B cell (primary cell): ENCODE data around the gene TBX21. TPM values are rescaled to one million over a fixed set of nuclear protein-coding genes. Genes with fewer than 3 reads are reported as not detected.

Source experiments
- ATAC-seq: fragments of 200-7000 bp; cut with Tn5 transposase; one replicate; pipeline ENCODE4 v1.10.0; 2021; ENCODE audit warnings: low read depth, mild to moderate bottlenecking, moderate number of reproducible peaks, moderate library complexity
- CTCF ChIA-PET: fragments of 350-600 bp; sonication (Branson Sonifier 250); formaldehyde crosslinking; loops from one replicate; lab custom pipeline; 2021; ENCODE audit warnings: antibody characterized with exemption, inconsistent platforms; lab: Charles Lee
- POLR2A ChIA-PET: fragments of 350-600 bp; sonication (Branson Sonifier 250); formaldehyde crosslinking; loops from one replicate; lab custom pipeline; 2021; ENCODE audit warnings: antibody characterized with exemption; lab: Charles Lee
- DNase-seq: peaks from one replicate; pipeline ENCODE4 v3.0.0; 2013
- H2AFZ ChIP-seq: 2 replicates; pipeline ENCODE4 v1.6.1; 2012; ENCODE audit warnings: mild to moderate bottlenecking, low read depth, low read length; ENCODE audit not compliant: insufficient read depth, poor library complexity, severe bottlenecking
- H3K27ac ChIP-seq, 2 donors: 1 replicate in 1 of 2; 2 replicates in 1 of 2; pipeline ENCODE4 v1.5.1; 2012 to 2013; ENCODE audit warnings: low read length in 2 of 2, mild to moderate bottlenecking in 2 of 2, moderate library complexity in 1 of 2
- H3K27me3 ChIP-seq, 4 experiments: fragments of 200-600 bp in 1 of 4; sonication (generic) in 1 of 4; replicated peaks in 1 of 4; 1 replicate in 2 of 4; 2 replicates in 2 of 4; pipeline versions ENCODE4 v1.6.1 to v1.7.0; 2013 to 2016; ENCODE audit warnings: low read length in 3 of 4, mild to moderate bottlenecking in 2 of 4, mixed read lengths in 1 of 4, moderate library complexity in 1 of 4; ENCODE audit not compliant: insufficient read depth in 4 of 4, control insufficient read depth in 3 of 4; ENCODE audit errors: control extremely low read depth in 1 of 4
- H3K36me3 ChIP-seq, 2 experiments: replicated peaks in 1 of 2; 1 replicate in 1 of 2; 2 replicates in 1 of 2; pipeline versions ENCODE4 v1.6.1 to v1.7.1; 2013; ENCODE audit warnings: low read length in 1 of 2; ENCODE audit not compliant: insufficient read depth in 2 of 2, control insufficient read depth in 1 of 2; ENCODE audit errors: control extremely low read depth in 1 of 2, extremely low read depth in 1 of 2
- H3K4me1 ChIP-seq, 2 donors: fragments of 200-600 bp in 1 of 2; sonication (generic) in 1 of 2; 1 replicate in 1 of 2; 2 replicates in 1 of 2; pipeline versions ENCODE4 v1.5.1 to v1.6.1; 2013 to 2017; ENCODE audit warnings: low read length in 2 of 2; ENCODE audit not compliant: control insufficient read depth in 2 of 2, insufficient read depth in 2 of 2
- H3K4me2 ChIP-seq: replicated peaks from 2 replicates; pipeline ENCODE3; 2012; ENCODE audit warnings: mild to moderate bottlenecking, low read depth, low read length; ENCODE audit not compliant: poor library complexity, severe bottlenecking
- H3K4me3 ChIP-seq, 5 experiments: fragments of 200-600 bp in 1 of 5; sonication (generic) in 1 of 5; 1 replicate in 3 of 5; 2 replicates in 2 of 5; pipeline versions ENCODE4 v1.5.1 to v1.7.0; 2011 to 2016; ENCODE audit warnings: low read length in 4 of 5, mild to moderate bottlenecking in 4 of 5, low read depth in 2 of 5, control low read depth in 1 of 5, moderate library complexity in 1 of 5; ENCODE audit not compliant: insufficient read depth in 1 of 5; ENCODE audit errors: control extremely low read depth in 1 of 5, extremely low read depth in 1 of 5
- H3K79me2 ChIP-seq: fragments of 200-600 bp; sonication (generic); one replicate; pipeline ENCODE4 v1.6.0; 2016; ENCODE audit warnings: low read length; ENCODE audit not compliant: control insufficient read depth, insufficient read depth
- H3K9ac ChIP-seq: fragments of 200-600 bp; sonication (generic); 2 replicates; pipeline ENCODE4 v1.6.1; 2017; ENCODE audit warnings: mild to moderate bottlenecking, low read length, moderate library complexity
- H3K9me3 ChIP-seq, 3 donors: one replicate each; pipeline versions ENCODE4 v1.6.1 to v1.7.1; 2013; ENCODE audit warnings: low read length in 2 of 3; ENCODE audit not compliant: control insufficient read depth in 2 of 3, insufficient read depth in 1 of 3; ENCODE audit errors: control extremely low read depth in 1 of 3
- H4K20me1 ChIP-seq: 2 replicates; pipeline ENCODE4 v1.6.0; 2012; ENCODE audit warnings: mild to moderate bottlenecking, low read length; ENCODE audit not compliant: insufficient read depth, control insufficient read depth, poor library complexity, severe bottlenecking
- H3K27ac Mint-ChIP-seq: one replicate; pipeline ENCODE4 v1.8.0; 2021; ENCODE audit warnings: mixed read lengths
- H3K27me3 Mint-ChIP-seq: one replicate; pipeline ENCODE4 v1.8.0; 2021; ENCODE audit warnings: mixed read lengths
- H3K4me1 Mint-ChIP-seq: one replicate; pipeline ENCODE4 v1.8.0; 2021; ENCODE audit warnings: mixed read lengths
- H3K4me3 Mint-ChIP-seq: one replicate; pipeline ENCODE4 v1.8.0; 2021; ENCODE audit warnings: mixed read lengths
- H3K9me3 Mint-ChIP-seq: one replicate; pipeline ENCODE4 v1.8.0; 2022; ENCODE audit warnings: mixed read lengths; ENCODE audit not compliant: insufficient read depth
- CTCF ChIP-seq: fragments of 200-600 bp; IDR thresholded peaks from one replicate; pipeline ENCODE4 v1.8.0; 2022; ENCODE audit warnings: antibody characterized with exemption, mild to moderate bottlenecking
- EZH2 ChIP-seq: IDR thresholded peaks from 2 replicates; pipeline ENCODE4 v1.6.1; 2012; ENCODE audit warnings: borderline replicate concordance, low read depth, mild to moderate bottlenecking, moderate library complexity, low read length; ENCODE audit not compliant: insufficient read depth, poor library complexity, severe bottlenecking
- WGBS: methylation state at CpG from one replicate; pipeline ENCODE4 v1.1.5; 2013; ENCODE audit warnings: missing lambda C conversion rate; ENCODE audit not compliant: insufficient coverage; 5-methylcytosine and 5-hydroxymethylcytosine counted together
- intact Hi-C: fragments of 100-400 bp; cut with micrococcal nuclease; formaldehyde crosslinking; loops from one replicate; pipeline ENCODE4 v1.10.0; 2022
- polyA plus RNA-seq: library from polyadenylated mRNA; depleted of rRNA; stranded (reverse); fragments of >200 nt; gene quantifications from 2 replicates; pipeline ENCODE4 v1.2.3, GENCODE V29; 2012
- total RNA-seq, 2 donors: library from RNA; stranded (reverse); fragments of 120-200 nt in 1 of 2; gene quantifications; 1 replicate in 1 of 2; 2 replicates in 1 of 2; pipeline versions ENCODE4 v1.2.3 to v1.2.4, GENCODE V29; 2013 to 2022

The TBX21 gene
- total and polyA plus RNA-seq, 2 donors (not counting 1 experiment from before 2014, with no cell fraction given): 10.8 TPM

GRCh38 chr17:47730681-47731080, 2.4 kb upstream of the TBX21 start:
- Histone ChIP-seq H4K20me1 (no peaks in the 10 kb centered on the region), H3K9ac (no peak overlapping the region), H3K4me2 (no peak overlapping the region), H3K79me2 (no peaks in the 10 kb centered on the region), H3K4me1 (peaks cover 27 to 38% of the 10 kb centered on the region in 2 donors), H2AFZ (no peak overlapping the region), H3K27ac (no peak overlapping the region), H3K36me3 (no peaks in the 10 kb centered on the region), H3K9me3 (no peaks in the 10 kb centered on the region), H3K27me3 (peaks cover 0 to 10% (median 2%) of the 10 kb centered on the region in 4 experiments), H3K4me3 (no peak overlapping the region)
- POLR2A ChIA-PET: no interaction called here
- no peaks in the 10 kb centered on the region for H3K9me3 Mint-ChIP-seq
- DNase-seq (no peak), ATAC-seq (no peak)
- CTCF ChIA-PET: interaction anchor here (1.0 to 1.1 kb wide), 3 partner anchors 15 to 32 kb away, joined by 3 to 4 read pairs (median 3); no protein-coding TSS in a partner anchor
- intact Hi-C loops: no loop called here
- no peak overlapping the region for H3K4me3 Mint-ChIP-seq
- TF ChIP-seq EZH2 (no peak), CTCF (no peak)
- no CpG with 5 or more reads among the region's 4 CpGs for WGBS
- H3K27ac Mint-ChIP-seq: no peak overlapping the region
- H3K4me1 Mint-ChIP-seq: peaks cover 39% of the 10 kb centered on the region
- H3K27me3 Mint-ChIP-seq: peaks cover 11% of the 10 kb centered on the region

GRCh38 chr17:47731396-47731795, 1.6 kb upstream of the TBX21 start:
- peaks cover 0 to 7% (median 2%) of the 10 kb centered on the region in 4 experiments for H3K27me3 ChIP-seq
- Mint-ChIP-seq H3K27ac (no peak overlapping the region), H3K4me3 (no peak overlapping the region), H3K9me3 (no peaks in the 10 kb centered on the region), H3K27me3 (peaks cover 4% of the 10 kb centered on the region), H3K4me1 (peaks cover 46% of the 10 kb centered on the region)
- TF ChIP-seq CTCF (no peak), EZH2 (no peak)
- no peaks in the 10 kb centered on the region for H4K20me1 ChIP-seq
- POLR2A ChIA-PET: no interaction called here
- WGBS: 94% methylated on average over 2 of the region's 2 CpGs
- no peak overlapping the region for H3K4me3 ChIP-seq
- no peaks in the 10 kb centered on the region for H3K79me2 ChIP-seq
- ATAC-seq: no peak
- H2AFZ ChIP-seq: no peak overlapping the region
- no peaks in the 10 kb centered on the region for H3K36me3 ChIP-seq
- no peak for DNase-seq
- CTCF ChIA-PET: interaction anchor here (1.0 to 2.2 kb wide), 4 partner anchors 16 to 71 kb away, joined by 3 to 30 read pairs (median 4); no protein-coding TSS in a partner anchor
- H3K9ac ChIP-seq: no peak overlapping the region
- no peak overlapping the region for H3K4me2 ChIP-seq
- H3K4me1 ChIP-seq: peaks cover 31 to 45% of the 10 kb centered on the region in 2 donors
- H3K9me3 ChIP-seq: no peaks in the 10 kb centered on the region
- H3K27ac ChIP-seq: no peak overlapping the region
- intact Hi-C loops: no loop called here
